ENCODE results near the gene PTRHD1.
A peak's percentile ranks its signal among the peaks of the same experiment; 100 is the strongest.
"Not testable (repeated sequence)": the region's sequence is repeated elsewhere in the genome, so short reads cannot be mapped to it uniquely, and the experiment has no call there.

PTRHD1 gene

DNA sequence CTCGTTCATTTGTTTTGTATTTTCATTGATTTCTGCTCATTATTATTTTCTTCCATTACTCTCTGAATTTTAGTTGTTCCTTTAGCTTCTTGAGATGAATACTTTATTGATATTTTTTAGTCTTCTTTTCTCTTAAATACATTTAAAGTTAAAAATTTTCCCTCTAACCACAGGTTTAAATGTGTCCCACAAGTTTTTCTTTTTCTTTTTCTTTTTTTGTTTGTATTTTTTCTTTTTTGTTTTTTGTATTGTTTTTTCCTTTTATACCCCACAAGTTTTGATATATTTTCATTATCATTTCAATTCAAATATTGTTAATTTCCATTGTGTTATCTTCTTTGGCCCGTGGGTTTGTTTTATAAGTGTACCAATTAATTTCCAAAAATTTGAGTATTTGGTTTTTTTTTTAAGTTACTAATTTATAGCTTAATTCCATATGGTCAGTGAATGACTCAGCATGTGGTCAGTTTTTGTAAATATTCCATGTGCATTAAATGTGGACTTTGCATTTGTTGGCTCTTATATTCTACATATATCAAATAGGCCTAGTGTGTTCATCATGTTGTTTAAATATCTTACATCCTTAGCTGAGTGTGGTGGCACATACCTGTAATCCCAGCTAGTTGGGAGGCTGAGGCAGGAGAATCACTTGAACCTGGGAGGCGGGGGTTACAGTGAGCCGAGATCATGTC lies 16.3 kb upstream of the PTRHD1 start:
- no peak for DNase-seq (ENCODE audit: low spot score)

- DNase-seq (ENCODE audit: low spot score): no peak
Measured at GRCh38 chr2:24806661-24807036, 13.5 kb upstream of the PTRHD1 start.

DNA sequence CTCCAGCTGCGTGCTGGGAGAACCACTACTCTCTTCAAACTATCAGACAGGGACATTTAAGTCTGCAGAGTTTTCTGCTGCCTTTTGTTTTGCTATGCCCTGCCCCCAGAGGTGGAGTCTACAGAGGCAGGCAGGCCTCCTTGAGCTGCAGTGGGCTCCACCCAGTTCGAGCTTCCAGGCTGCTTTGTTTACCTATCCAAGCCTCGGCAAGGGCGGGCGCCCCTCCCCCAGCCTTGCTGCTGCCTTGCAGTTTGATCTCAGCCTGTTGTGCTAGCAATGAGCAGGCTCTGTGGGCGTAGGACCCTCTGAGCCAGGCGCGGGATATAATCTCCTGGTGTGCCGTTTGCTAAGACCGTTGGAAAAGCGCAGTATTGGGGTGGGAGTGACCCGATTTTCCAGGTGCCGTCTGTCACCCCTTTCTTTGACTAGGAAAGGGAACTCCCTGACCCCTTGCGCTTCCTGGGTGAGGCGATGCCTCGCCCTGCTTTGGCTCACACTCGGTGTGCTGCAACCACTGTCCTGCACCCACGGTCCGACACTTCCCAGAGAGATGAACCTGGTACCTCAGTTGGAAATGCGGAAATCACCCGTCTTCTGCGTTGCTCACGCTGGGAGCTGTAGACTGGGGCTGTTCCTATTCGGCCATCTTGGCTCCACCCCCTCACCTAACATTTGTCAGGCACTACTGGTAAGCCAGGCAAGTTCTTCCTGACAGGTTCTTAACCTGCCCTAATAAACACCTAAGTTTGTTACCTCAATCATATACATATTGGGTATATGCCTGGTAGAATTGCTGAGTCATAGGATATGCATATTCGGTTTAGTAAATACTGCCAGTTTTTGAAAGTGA lies 12.8 kb upstream of the PTRHD1 start:
- not testable (repeated sequence) for DNase-seq (ENCODE audit: low spot score)

GRCh38 chr2:24800487-24800886 lies 7.3 kb upstream of the PTRHD1 start:
- not testable (repeated sequence) for DNase-seq (ENCODE audit: low spot score)

DNA sequence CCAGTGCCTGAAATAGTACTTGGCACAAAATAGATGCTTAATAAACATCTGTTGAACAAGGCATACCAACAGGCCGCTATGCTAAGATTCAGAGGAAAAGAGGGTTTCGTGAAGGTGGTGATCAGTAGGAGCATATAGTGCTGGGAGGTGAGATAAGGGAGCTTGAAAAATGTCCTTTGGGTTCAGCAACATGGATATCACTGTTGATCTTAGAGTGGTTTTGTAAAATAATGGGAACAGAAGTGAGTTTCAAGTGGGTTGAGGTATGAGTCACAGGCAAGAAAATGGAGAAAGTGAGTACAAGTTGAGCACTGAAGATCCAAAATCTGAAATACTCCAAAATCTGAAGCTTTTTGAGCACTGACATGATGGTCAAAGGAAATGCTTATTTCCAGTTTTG lies 4.5 kb upstream of the PTRHD1 start:
- no peak for DNase-seq (ENCODE audit: low spot score)

GRCh38 chr2:24793761-24794435 lies 707 bp upstream of the PTRHD1 start:
- peak; percentile 35 for DNase-seq (ENCODE audit: low spot score)

- DNase-seq (ENCODE audit: low spot score): no peak
Measured at GRCh38 chr2:24792542-24792873, 683 bp downstream of the PTRHD1 start.

DNA sequence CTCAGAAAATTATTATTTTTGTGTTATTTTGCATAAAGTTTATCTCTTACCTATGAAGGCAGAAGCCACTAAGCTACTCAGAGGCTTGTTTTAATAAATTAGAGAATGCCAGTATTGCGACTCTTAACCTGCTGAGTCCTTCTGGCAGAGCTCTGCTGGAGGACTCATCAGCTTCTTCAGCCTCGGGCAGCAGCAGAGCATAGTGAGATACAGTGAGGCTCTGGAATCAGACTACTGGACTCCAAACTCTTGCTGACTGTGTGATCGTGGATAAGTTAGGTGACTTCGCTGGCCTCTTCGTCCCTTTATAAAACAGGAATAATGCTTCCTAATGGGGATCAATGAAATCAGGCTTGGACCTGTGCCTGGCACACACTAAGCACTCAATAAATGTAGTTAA lies 1.7 kb downstream of the PTRHD1 start:
- DNase-seq (ENCODE audit: low spot score): no peak

GRCh38 chr2:24788816-24789215 lies 4.4 kb downstream of the PTRHD1 start:
- DNase-seq (ENCODE audit: low spot score): no peak

GRCh38 chr2:24787532-24787931 lies 5.7 kb downstream of the PTRHD1 start:
- DNase-seq (ENCODE audit: low spot score): no peak

- DNase-seq (ENCODE audit: low spot score): no peak
Measured at GRCh38 chr2:24785671-24786321, 7.4 kb downstream of the PTRHD1 start.

GRCh38 chr2:24783641-24784040 lies 9.6 kb downstream of the PTRHD1 start:
- DNase-seq (ENCODE audit: low spot score): no peak

DNA sequence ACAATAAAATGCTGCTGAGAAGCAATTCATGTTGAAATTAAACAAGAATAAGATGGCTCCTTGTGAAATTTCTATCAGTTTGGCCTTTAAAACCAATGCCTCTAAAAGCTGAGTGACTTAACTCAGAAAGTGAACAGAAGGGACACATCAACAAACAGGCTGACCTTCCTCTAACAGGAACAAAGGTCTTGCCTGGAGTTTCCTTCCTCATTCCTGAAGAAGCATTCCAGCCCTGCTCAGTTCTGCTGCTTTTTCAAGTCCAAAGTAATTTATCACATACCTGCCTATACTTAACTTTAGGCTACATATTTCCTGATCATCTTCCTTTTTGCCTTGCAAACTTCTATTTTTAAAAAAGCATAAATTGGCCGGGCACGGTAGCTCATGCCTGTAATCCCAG lies 14.1 kb downstream of the PTRHD1 start:
- no peak for DNase-seq (ENCODE audit: low spot score)

GRCh38 chr2:24774373-24774772 lies 18.8 kb downstream of the PTRHD1 start:
- DNase-seq (ENCODE audit: low spot score): no peak

DNA sequence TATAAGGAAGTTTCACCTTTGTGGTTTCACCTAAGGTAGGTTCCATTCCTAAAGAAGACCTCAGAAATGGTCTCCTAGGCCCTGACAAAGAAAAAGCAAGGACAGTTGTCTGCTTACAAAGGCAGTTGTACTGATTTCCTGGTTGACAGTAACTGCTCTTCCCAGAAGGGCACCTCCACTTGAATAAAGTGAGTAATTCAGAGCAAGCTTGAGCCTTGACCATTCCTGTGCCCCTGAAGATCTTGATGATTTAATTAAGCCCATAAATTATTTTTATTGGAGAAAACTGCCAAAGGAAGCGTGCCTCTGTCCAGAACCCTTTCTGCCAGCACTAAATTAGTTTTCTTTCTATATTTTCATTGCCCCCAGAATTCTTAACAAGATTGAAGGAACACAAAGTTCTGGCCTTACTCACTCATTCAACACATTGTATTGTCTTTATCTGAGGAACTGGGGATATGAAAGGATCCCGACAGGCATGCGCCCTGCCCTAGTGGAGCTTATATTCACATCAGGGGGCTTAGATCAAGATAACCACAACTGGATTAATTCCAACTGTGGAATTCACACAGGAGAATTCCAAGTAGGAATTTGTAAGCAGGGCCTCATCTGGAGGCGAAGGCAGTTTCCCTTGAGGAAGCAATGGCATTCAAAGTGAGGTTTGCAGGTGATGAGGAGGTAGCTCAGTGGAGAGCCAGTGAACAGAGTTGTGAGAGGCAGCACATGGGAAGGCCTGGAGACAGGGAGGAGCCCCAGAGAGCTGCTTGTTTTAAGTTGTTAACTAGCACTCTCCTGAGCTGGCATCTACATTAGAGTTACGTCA lies 21.2 kb downstream of the PTRHD1 start:
- no peak for DNase-seq (ENCODE audit: low spot score)

- no peak for DNase-seq (ENCODE audit: low spot score)
Measured at GRCh38 chr2:24771061-24771460, 22.1 kb downstream of the PTRHD1 start.

DNA sequence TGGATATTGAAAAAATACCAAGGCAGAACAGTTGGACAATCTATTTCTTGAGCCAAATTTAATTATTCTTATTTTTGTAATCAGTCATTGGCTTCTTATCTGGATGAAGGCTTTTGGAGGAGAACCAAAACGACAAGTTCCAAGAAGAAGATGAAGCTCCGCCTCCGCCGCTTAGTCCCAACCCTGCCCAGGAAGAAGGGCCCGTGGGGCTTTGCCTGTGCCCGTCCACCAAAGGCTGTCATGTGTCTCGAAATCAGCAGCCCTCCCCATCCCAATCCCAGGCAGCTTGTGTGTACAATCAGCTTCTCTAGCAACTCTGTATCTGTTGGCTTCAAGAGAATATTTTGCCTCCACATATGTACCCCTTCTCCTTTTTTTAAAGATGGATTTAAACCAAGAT lies 24.6 kb downstream of the PTRHD1 start:
- DNase-seq (ENCODE audit: low spot score): no peak

DNA sequence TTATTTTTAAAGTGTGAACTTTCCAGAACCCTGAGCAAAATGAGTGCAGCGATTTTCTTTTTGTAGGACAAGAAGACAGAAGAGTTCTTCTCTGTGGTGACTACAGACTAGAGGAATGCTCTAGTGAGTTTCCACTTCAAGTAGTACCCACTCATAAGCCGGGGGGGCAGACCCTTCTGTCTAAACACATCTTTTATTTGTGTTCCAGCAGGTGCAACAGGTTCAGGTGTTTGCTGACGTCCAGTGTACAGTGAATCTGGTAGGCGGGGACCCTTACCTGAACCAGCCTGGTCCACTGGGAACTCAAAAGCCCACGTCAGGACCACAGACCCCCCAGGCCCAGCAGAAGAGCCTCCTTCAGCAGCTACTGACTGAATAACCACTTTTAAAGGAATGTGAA lies 25.2 kb downstream of the PTRHD1 start:
- DNase-seq (ENCODE audit: low spot score): no peak

DNA sequence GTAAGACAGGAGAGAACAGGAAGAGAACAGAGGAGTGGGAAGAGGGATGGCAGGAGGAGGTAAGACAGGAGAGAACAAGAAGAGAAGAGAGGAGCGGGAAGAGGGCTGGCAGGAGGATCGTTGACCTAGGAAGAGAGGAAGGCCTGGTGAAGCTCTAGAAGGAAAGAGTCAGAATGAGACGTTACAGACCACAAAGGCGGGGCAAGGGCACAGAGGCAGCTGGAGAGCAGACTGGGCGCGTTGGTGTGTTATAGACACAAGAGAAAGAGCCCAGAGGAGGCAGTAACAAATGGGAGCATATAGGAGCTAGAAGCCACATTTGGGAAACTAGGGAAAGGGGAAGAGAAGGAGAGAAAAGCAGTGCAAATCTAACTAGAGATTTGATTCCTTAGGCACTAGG lies 26.6 kb downstream of the PTRHD1 start:
- no peak for DNase-seq (ENCODE audit: low spot score)

DNA sequence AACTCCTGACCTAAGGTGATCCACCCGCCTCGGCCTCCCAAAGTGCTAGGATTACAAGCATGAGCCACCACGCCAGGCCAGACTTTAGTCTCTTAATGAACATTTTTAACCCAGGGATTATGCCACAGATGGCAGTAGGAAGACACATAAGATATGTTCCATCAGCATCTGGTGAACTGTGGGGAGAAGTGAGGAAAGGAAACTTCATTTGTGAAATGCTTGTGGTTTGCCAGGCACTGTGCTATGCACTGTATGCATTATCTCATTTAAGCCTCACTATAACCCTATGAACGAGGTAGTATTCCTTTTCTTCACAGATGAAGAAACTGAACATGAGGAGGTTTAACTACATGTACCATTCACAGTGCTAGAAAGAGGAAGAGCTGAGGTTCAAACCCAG lies 29.3 kb downstream of the PTRHD1 start:
- DNase-seq (ENCODE audit: low spot score): no peak

- DNase-seq (ENCODE audit: low spot score): no peak
Measured at GRCh38 chr2:24762518-24762917, 30.7 kb downstream of the PTRHD1 start.

GRCh38 chr2:24761866-24762265 lies 31.3 kb downstream of the PTRHD1 start:
- no peak for DNase-seq (ENCODE audit: low spot score)
